Spleen (tissue), 7 donors: ENCODE measurements around the gene ADPRM.

Source experiments
- CTCF ChIP-seq, 11 experiments: fragments of 200-600 bp in 7 of 11; fragments of 450-650 bp in 4 of 11; sonication (generic) in 4 of 11; IDR thresholded peaks in 8 of 11; conservative IDR thresholded peaks in 3 of 11; 1 replicate in 7 of 11; 2 replicates in 4 of 11; pipeline versions ENCODE4 v1.4.0 to v1.8.0; 2016 to 2021; ENCODE audit warnings: antibody characterized with exemption in 11 of 11, inconsistent platforms in 4 of 11, mild to moderate bottlenecking in 1 of 11
- POLR2A ChIP-seq, 3 donors: fragments of 450-650 bp; IDR thresholded peaks; one replicate each; pipeline ENCODE4 v1.5.1; 2017; ENCODE audit warnings: antibody characterized with exemption in 3 of 3, mild to moderate bottlenecking in 1 of 3
- donor health status: DM: no; HTN: no; CAD: no; lungs with moderate emphysema.
- donor health status: DM: no; HTN: no; CAD: no.
- donor health status: DM: no; HTN: no; CAD: no.

- TF ChIP-seq CTCF (IDR thresholded peaks at IDR 0.05 in 8 of 11, conservative IDR thresholded peaks at IDR 0.05 in 3 of 11), result no peak
- TF ChIP-seq POLR2A (IDR thresholded peaks at IDR 0.05), result no peak
Measured at GRCh38 chr17:10741416-10742135, 44.2 kb downstream of the ADPRM start.
